Trophoblast cell (in vitro differentiated cells and primary cell): ENCODE data around the gene IFNL2.

Experiments used
- DNase-seq, 2 donors: peaks; one replicate each; pipeline ENCODE4 v3.0.0-alpha.2; 2016
- H2AFZ ChIP-seq: 2 replicates; pipeline ENCODE4 v1.6.1; 2013; ENCODE audit warnings: low read length, moderate library complexity, mild to moderate bottlenecking; ENCODE audit not compliant: insufficient read depth, poor library complexity
- H2AK5ac ChIP-seq: 2 replicates; pipeline ENCODE4 v1.6.1; 2013; ENCODE audit warnings: mild to moderate bottlenecking, low read length
- H2BK120ac ChIP-seq: 2 replicates; pipeline ENCODE4 v1.6.1; 2013; ENCODE audit warnings: low read length, mild to moderate bottlenecking, moderate library complexity; ENCODE audit not compliant: insufficient read depth, poor library complexity
- H2BK12ac ChIP-seq: 2 replicates; pipeline ENCODE4 v1.6.1; 2013; ENCODE audit warnings: mild to moderate bottlenecking, low read length, moderate library complexity
- H2BK5ac ChIP-seq: 2 replicates; pipeline ENCODE4 v1.6.1; 2013; ENCODE audit warnings: low read length, low read depth, moderate library complexity, mild to moderate bottlenecking; ENCODE audit not compliant: poor library complexity
- H3K14ac ChIP-seq: 2 replicates; pipeline ENCODE4 v1.6.1; 2013; ENCODE audit warnings: mild to moderate bottlenecking, low read length
- H3K18ac ChIP-seq: 2 replicates; pipeline ENCODE4 v1.6.1; 2013; ENCODE audit warnings: mild to moderate bottlenecking, low read length
- H3K23ac ChIP-seq: 2 replicates; pipeline ENCODE4 v1.6.1; 2013; ENCODE audit warnings: low read length
- H3K27ac ChIP-seq: 2 replicates; pipeline ENCODE4 v1.5.1; 2013; ENCODE audit warnings: low read depth, mild to moderate bottlenecking, inconsistent platforms, low read length, moderate library complexity
- H3K27me3 ChIP-seq: 2 replicates; pipeline ENCODE4 v1.6.1; 2013; ENCODE audit warnings: inconsistent platforms, mild to moderate bottlenecking, low read length, moderate library complexity; ENCODE audit not compliant: insufficient read depth
- H3K36me3 ChIP-seq, 2 experiments: 1 replicate in 1 of 2; 2 replicates in 1 of 2; pipeline ENCODE4 v1.6.1; 2013; ENCODE audit warnings: low read length in 2 of 2, mild to moderate bottlenecking in 2 of 2, moderate library complexity in 1 of 2; ENCODE audit not compliant: insufficient read depth in 2 of 2, control insufficient read depth in 1 of 2
- H3K4ac ChIP-seq: 2 replicates; pipeline ENCODE4 v1.6.1; 2013; ENCODE audit warnings: low read depth, mild to moderate bottlenecking, low read length, moderate library complexity
- H3K4me1 ChIP-seq, 2 experiments: 1 replicate in 1 of 2; 2 replicates in 1 of 2; pipeline ENCODE4 v1.6.1; 2013; ENCODE audit warnings: low read length in 2 of 2, mild to moderate bottlenecking in 2 of 2, moderate library complexity in 1 of 2; ENCODE audit not compliant: insufficient read depth in 2 of 2, control insufficient read depth in 1 of 2
- H3K4me2 ChIP-seq: 2 replicates; pipeline ENCODE4 v1.6.1; 2013; ENCODE audit warnings: inconsistent platforms, mild to moderate bottlenecking, low read length, moderate library complexity
- H3K4me3 ChIP-seq: 2 replicates; pipeline ENCODE4 v1.5.1; 2013; ENCODE audit warnings: mild to moderate bottlenecking, low read depth, low read length, inconsistent platforms
- H3K79me1 ChIP-seq: one replicate; pipeline ENCODE4 v1.6.1; 2013; ENCODE audit warnings: low read length
- H3K79me2 ChIP-seq: 2 replicates; pipeline ENCODE4 v1.6.1; 2013; ENCODE audit warnings: low read length, mild to moderate bottlenecking; ENCODE audit not compliant: control insufficient read depth, insufficient read depth, poor library complexity
- H3K9ac ChIP-seq: 2 replicates; pipeline ENCODE4 v1.6.1; 2013; ENCODE audit warnings: mild to moderate bottlenecking, low read length
- H3K9me3 ChIP-seq: 2 replicates; pipeline ENCODE4 v1.6.1; 2013; ENCODE audit warnings: low read depth, mild to moderate bottlenecking, control low read depth, inconsistent platforms, low read length; ENCODE audit not compliant: insufficient read depth
- H4K12ac ChIP-seq: 2 replicates; pipeline ENCODE4 v1.6.1; 2013; ENCODE audit warnings: low read depth, mild to moderate bottlenecking, low read length, moderate library complexity
- H4K8ac ChIP-seq: 2 replicates; pipeline ENCODE4 v1.6.1; 2013; ENCODE audit warnings: low read depth, mild to moderate bottlenecking, low read length, moderate library complexity
- H4K91ac ChIP-seq: one replicate; pipeline ENCODE4 v1.6.1; 2013; ENCODE audit warnings: low read depth, mild to moderate bottlenecking, low read length, moderate library complexity
- WGBS: extraction: QIAGEN DNeasy Blood & Tissue Kit; methylation state at CpG from one replicate; pipeline ENCODE4 v1.1.7; 2013; ENCODE audit warnings: missing lambda C conversion rate; ENCODE audit not compliant: insufficient read length, insufficient coverage; ENCODE audit errors: extremely low coverage; 5-methylcytosine and 5-hydroxymethylcytosine counted together

The IFNL2 gene

GRCh38 chr19:39316627-39317321 lies 48.6 kb downstream of the IFNL2 start:
- H3K4me1 ChIP-seq = peaks cover 6% of the 10 kb centered on the region in 2 experiments
- no peak overlapping the region for H2BK5ac ChIP-seq
- H3K4ac ChIP-seq = no peak overlapping the region
- H4K12ac ChIP-seq = no peak overlapping the region
- H3K36me3 ChIP-seq = no peaks in the 10 kb centered on the region
- no peak overlapping the region for H2AFZ ChIP-seq
- no peak overlapping the region for H3K4me2 ChIP-seq
- H3K79me1 ChIP-seq = no peaks in the 10 kb centered on the region
- no peak overlapping the region for H3K23ac ChIP-seq
- no peak overlapping the region for H3K4me3 ChIP-seq
- DNase-seq = no peak
- no peak overlapping the region for H2AK5ac ChIP-seq
- H3K27me3 ChIP-seq = peaks cover 20% of the 10 kb centered on the region
- no peak overlapping the region for H4K91ac ChIP-seq
- H3K9me3 ChIP-seq = peaks cover 6% of the 10 kb centered on the region
- WGBS = no CpG with 5 or more reads among the region's 12 CpGs
- H4K8ac ChIP-seq = no peak overlapping the region
- H3K79me2 ChIP-seq = no peaks in the 10 kb centered on the region
- no peak overlapping the region for H2BK120ac ChIP-seq
- no peak overlapping the region for H3K14ac ChIP-seq
- no peak overlapping the region for H3K27ac ChIP-seq
- H2BK12ac ChIP-seq = no peak overlapping the region
- no peak overlapping the region for H3K18ac ChIP-seq
- no peak overlapping the region for H3K9ac ChIP-seq

- Histone ChIP-seq H2BK120ac (no peak overlapping the region), H3K9ac (no peak overlapping the region), H4K12ac (no peak overlapping the region), H3K23ac (no peak overlapping the region), H3K18ac (no peak overlapping the region), H2BK12ac (no peak overlapping the region), H3K79me1 (no peaks in the 10 kb centered on the region), H3K4me2 (no peak overlapping the region), H4K91ac (no peak overlapping the region), H3K27me3 (peaks cover 23% of the 10 kb centered on the region), H2AK5ac (no peak overlapping the region), H3K79me2 (no peaks in the 10 kb centered on the region), H3K9me3 (peaks cover 6% of the 10 kb centered on the region), H3K36me3 (no peaks in the 10 kb centered on the region), H2AFZ (no peak overlapping the region), H3K4me3 (no peak overlapping the region), H3K4ac (no peak overlapping the region), H3K27ac (no peak overlapping the region), H2BK5ac (no peak overlapping the region), H3K4me1 (peaks cover 6% of the 10 kb centered on the region in 2 experiments), H3K14ac (no peak overlapping the region), H4K8ac (no peak overlapping the region)
- WGBS = no CpG with 5 or more reads among the region's 4 CpGs
- no peak for DNase-seq
Observed at GRCh38 chr19:39317476-39317875, 49.3 kb downstream of the IFNL2 start.

- Histone ChIP-seq H2AFZ (no peak overlapping the region), H3K14ac (no peak overlapping the region)
- WGBS = no CpG with 5 or more reads among the region's 5 CpGs
Observed at GRCh38 chr19:39318071-39318470, 49.9 kb downstream of the IFNL2 start.

GRCh38 chr19:39318690-39319089 lies 50.5 kb downstream of the IFNL2 start:
- H4K8ac ChIP-seq = no peak overlapping the region
- H4K12ac ChIP-seq = no peak overlapping the region
- peaks cover 23% of the 10 kb centered on the region for H3K27me3 ChIP-seq
- peaks cover 6% of the 10 kb centered on the region for H3K9me3 ChIP-seq
- H3K79me2 ChIP-seq = no peaks in the 10 kb centered on the region
- DNase-seq = no peak
- H3K23ac ChIP-seq = peak overlapping the region; percentile 78
- H2AFZ ChIP-seq = no peak overlapping the region
- no peak overlapping the region for H3K4me3 ChIP-seq
- H4K91ac ChIP-seq = no peak overlapping the region
- H3K79me1 ChIP-seq = no peaks in the 10 kb centered on the region
- H3K4ac ChIP-seq = no peak overlapping the region
- H3K18ac ChIP-seq = no peak overlapping the region
- no peak overlapping the region for H3K14ac ChIP-seq
- no peak overlapping the region for H3K9ac ChIP-seq
- no peak overlapping the region for H2AK5ac ChIP-seq
- WGBS = no CpG with 5 or more reads among the region's 4 CpGs
- H3K4me2 ChIP-seq = no peak overlapping the region
- H3K27ac ChIP-seq = no peak overlapping the region
- no peak overlapping the region for H2BK5ac ChIP-seq
- peaks cover 6% of the 10 kb centered on the region in 2 experiments for H3K4me1 ChIP-seq
- no peaks in the 10 kb centered on the region for H3K36me3 ChIP-seq
- no peak overlapping the region for H2BK12ac ChIP-seq
- H2BK120ac ChIP-seq = no peak overlapping the region

More at GRCh38 chr19:39318071-39318470, 49.9 kb downstream of the IFNL2 start:
- peaks cover 6% of the 10 kb centered on the region in 2 experiments for H3K4me1 ChIP-seq
- no peak overlapping the region for H4K91ac ChIP-seq
- H3K36me3 ChIP-seq = no peaks in the 10 kb centered on the region
- no peak overlapping the region for H3K23ac ChIP-seq
- H3K4me3 ChIP-seq = no peak overlapping the region
- H2BK12ac ChIP-seq = no peak overlapping the region
- H4K12ac ChIP-seq = no peak overlapping the region
- no peak overlapping the region for H2BK5ac ChIP-seq
- H3K79me2 ChIP-seq = no peaks in the 10 kb centered on the region
- H3K27me3 ChIP-seq = peaks cover 23% of the 10 kb centered on the region
- H4K8ac ChIP-seq = no peak overlapping the region
- no peak overlapping the region for H2AK5ac ChIP-seq
- no peak overlapping the region for H3K18ac ChIP-seq
- no peak overlapping the region for H3K9ac ChIP-seq
- DNase-seq = no peak
- H3K79me1 ChIP-seq = no peaks in the 10 kb centered on the region
- peaks cover 6% of the 10 kb centered on the region for H3K9me3 ChIP-seq
- no peak overlapping the region for H3K4ac ChIP-seq
- H2BK120ac ChIP-seq = no peak overlapping the region
- no peak overlapping the region for H3K27ac ChIP-seq
- no peak overlapping the region for H3K4me2 ChIP-seq
